Endothelial cell of umbilical vein (primary cell): ENCODE measurements around the gene ZSWIM4.

Experiments used
- EZH2 ChIP-seq: IDR thresholded peaks from 2 replicates; pipeline ENCODE4 v1.6.1; 2012; ENCODE audit warnings: borderline replicate concordance, low read depth, mild to moderate bottlenecking, moderate library complexity, low read length, inconsistent platforms; ENCODE audit not compliant: severe bottlenecking
- FOS ChIP-seq: IDR thresholded peaks from 2 replicates; pipeline ENCODE4 v1.6.1; 2011; ENCODE audit warnings: mild to moderate bottlenecking, low read length, moderate library complexity, borderline replicate concordance; ENCODE audit not compliant: insufficient read depth
- GATA2 ChIP-seq: IDR thresholded peaks from 2 replicates; pipeline ENCODE4 v1.7.0; 2011; ENCODE audit warnings: low read depth, mild to moderate bottlenecking, moderate library complexity, mixed read lengths, low read length; ENCODE audit not compliant: insufficient read length, insufficient read depth
- MYC ChIP-seq: IDR thresholded peaks from one replicate; pipeline ENCODE4 v1.6.1; 2011; ENCODE audit warnings: mild to moderate bottlenecking, low read depth, low read length
- POLR2A ChIP-seq: IDR thresholded peaks from 2 replicates; pipeline ENCODE4 v1.6.1; 2012; ENCODE audit warnings: low read depth, mild to moderate bottlenecking, control low read depth, low read length
- POLR2AphosphoS5 ChIP-seq: IDR thresholded peaks from 2 replicates; pipeline ENCODE4 v1.6.1; 2012; ENCODE audit warnings: low read depth, mild to moderate bottlenecking, control low read depth, low read length, moderate library complexity; ENCODE audit not compliant: insufficient read depth
- TF ChIP-seq, protein P1 (sequence below), 2 donors: IDR thresholded peaks; 1 replicate in 1 of 2; 2 replicates in 1 of 2; pipeline ENCODE4 v1.5.1; 2011; ENCODE audit warnings: low read length in 2 of 2, mild to moderate bottlenecking in 2 of 2, moderate library complexity in 2 of 2, control low read depth in 1 of 2, inconsistent platforms in 1 of 2, low read depth in 1 of 2; ENCODE audit not compliant: insufficient read depth in 1 of 2; ENCODE audit errors: extremely low read depth in 1 of 2
- TF ChIP-seq, protein P2 (sequence below): IDR thresholded peaks from 2 replicates; pipeline ENCODE4 v1.6.1; 2011; ENCODE audit not compliant: insufficient read depth, insufficient read length

DNA sequence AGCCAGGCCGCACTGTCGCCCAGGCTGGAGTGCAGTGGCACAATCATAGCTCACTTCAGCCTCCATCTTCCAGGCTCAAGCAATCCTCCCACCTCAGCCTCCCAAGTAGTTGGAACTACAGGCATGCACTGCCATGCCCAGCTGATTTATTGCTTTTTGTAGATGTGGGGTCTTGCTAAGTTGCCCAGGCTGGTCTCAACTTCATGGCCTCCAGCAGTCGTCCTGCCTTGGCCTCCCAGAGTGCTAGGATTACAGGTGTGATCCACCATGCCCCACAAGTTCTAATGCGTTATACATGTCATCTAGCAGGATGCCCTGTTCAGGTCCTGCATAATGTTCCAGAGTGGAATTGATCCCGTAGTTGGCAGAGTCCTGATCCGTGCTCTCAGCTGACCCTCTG lies 16.4 kb upstream of the ZSWIM4 start:
- TF ChIP-seq, protein P1, sequence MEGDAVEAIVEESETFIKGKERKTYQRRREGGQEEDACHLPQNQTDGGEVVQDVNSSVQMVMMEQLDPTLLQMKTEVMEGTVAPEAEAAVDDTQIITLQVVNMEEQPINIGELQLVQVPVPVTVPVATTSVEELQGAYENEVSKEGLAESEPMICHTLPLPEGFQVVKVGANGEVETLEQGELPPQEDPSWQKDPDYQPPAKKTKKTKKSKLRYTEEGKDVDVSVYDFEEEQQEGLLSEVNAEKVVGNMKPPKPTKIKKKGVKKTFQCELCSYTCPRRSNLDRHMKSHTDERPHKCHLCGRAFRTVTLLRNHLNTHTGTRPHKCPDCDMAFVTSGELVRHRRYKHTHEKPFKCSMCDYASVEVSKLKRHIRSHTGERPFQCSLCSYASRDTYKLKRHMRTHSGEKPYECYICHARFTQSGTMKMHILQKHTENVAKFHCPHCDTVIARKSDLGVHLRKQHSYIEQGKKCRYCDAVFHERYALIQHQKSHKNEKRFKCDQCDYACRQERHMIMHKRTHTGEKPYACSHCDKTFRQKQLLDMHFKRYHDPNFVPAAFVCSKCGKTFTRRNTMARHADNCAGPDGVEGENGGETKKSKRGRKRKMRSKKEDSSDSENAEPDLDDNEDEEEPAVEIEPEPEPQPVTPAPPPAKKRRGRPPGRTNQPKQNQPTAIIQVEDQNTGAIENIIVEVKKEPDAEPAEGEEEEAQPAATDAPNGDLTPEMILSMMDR (IDR thresholded peaks at IDR 0.05; ENCODE audit: extremely low read depth in 1 of 2, insufficient read depth in 1 of 2, low read depth in 1 of 2, low read length in 2 of 2), result no peak
- TF ChIP-seq EZH2, result no peak
- no peak for TF ChIP-seq POLR2AphosphoS5
- no peak for TF ChIP-seq POLR2A
- no peak for TF ChIP-seq FOS
- TF ChIP-seq, protein P2, sequence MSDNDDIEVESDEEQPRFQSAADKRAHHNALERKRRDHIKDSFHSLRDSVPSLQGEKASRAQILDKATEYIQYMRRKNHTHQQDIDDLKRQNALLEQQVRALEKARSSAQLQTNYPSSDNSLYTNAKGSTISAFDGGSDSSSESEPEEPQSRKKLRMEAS, result no peak
- TF ChIP-seq MYC, result no peak
- no peak for TF ChIP-seq GATA2
